Adrenal gland (tissue), 5 donors: Measurements from ENCODE around the gene ARHGAP40.

Source experiments
- CTCF ChIP-seq, 6 experiments: fragments of 450-650 bp in 4 of 6; fragments of 200-600 bp in 2 of 6; sonication (generic) in 1 of 6; IDR thresholded peaks; 1 replicate in 5 of 6; 2 replicates in 1 of 6; pipeline versions ENCODE4 v1.5.1 to v1.8.0; 2016 to 2021; ENCODE audit warnings: antibody characterized with exemption in 6 of 6, mild to moderate bottlenecking in 2 of 6, moderate library complexity in 1 of 6
- POLR2A ChIP-seq, 2 donors: fragments of 450-650 bp; IDR thresholded peaks; one replicate each; pipeline ENCODE4 v1.6.1; 2017; ENCODE audit warnings: antibody characterized with exemption in 2 of 2, mild to moderate bottlenecking in 2 of 2, moderate library complexity in 1 of 2
- donor health status: DM: no; HTN: no; CAD: no.

DNA sequence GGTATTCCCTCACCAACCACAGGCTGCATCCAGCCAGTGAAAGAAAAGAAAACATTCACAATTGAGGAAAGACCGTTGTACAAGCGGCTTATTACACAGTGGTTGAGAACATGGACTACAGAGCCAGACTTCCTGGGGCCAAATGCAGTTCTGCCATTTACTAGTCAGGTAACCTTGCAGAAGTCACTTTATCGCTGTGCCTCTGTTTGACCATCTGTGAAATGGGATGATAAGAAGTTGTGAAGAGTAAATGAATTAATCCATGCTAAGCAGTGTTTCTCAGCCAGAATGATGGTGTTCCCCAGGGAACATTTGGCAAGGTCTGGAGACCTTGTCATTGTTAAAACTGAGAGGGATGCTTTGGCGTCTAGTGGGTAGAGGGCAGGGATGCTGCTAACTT is 14.8 kb downstream of the ARHGAP40 start:
- TF ChIP-seq POLR2A (IDR thresholded peaks at IDR 0.05) (no peak), CTCF (IDR thresholded peaks at IDR 0.05) (no peak)
